CD14-positive monocyte (primary cell): ENCODE measurements around the gene CNNM4. TPM values are rescaled to one million over a fixed set of nuclear protein-coding genes. Genes with fewer than 3 reads are reported as not detected.
"Not testable (repeated sequence)": the region's sequence is repeated elsewhere in the genome, so short reads cannot be mapped to it uniquely, and the experiment has no call there.

Experiments
- DNase-seq, 3 donors: peaks; one replicate each; pipeline ENCODE4 v3.0.0-alpha.2; 2011 to 2022
- H2AFZ ChIP-seq: 2 replicates; pipeline ENCODE4 v1.6.0; 2012; ENCODE audit warnings: mild to moderate bottlenecking, low read depth, low read length, inconsistent platforms; ENCODE audit not compliant: insufficient read depth, poor library complexity, severe bottlenecking
- H3K27ac ChIP-seq, 2 donors: 1 replicate in 1 of 2; 2 replicates in 1 of 2; pipeline ENCODE4 v1.5.1; 2012 to 2013; ENCODE audit warnings: low read length in 2 of 2, control low read depth in 1 of 2, inconsistent platforms in 1 of 2, low read depth in 1 of 2, mild to moderate bottlenecking in 1 of 2
- H3K27me3 ChIP-seq, 2 donors: one replicate each; pipeline versions ENCODE4 v1.6.0 to v1.6.1; 2011 to 2013; ENCODE audit warnings: low read length in 2 of 2; ENCODE audit not compliant: control insufficient read depth in 2 of 2, insufficient read depth in 2 of 2
- H3K36me3 ChIP-seq, 2 donors: replicated peaks in 1 of 2; 1 replicate in 1 of 2; 2 replicates in 1 of 2; pipeline versions ENCODE4 v1.5.1 to v1.6.1; 2012 to 2013; ENCODE audit warnings: low read length in 2 of 2, control low read depth in 1 of 2, inconsistent platforms in 1 of 2, mild to moderate bottlenecking in 1 of 2; ENCODE audit not compliant: insufficient read depth in 2 of 2, control insufficient read depth in 1 of 2
- H3K4me1 ChIP-seq, 2 donors: 1 replicate in 1 of 2; 2 replicates in 1 of 2; pipeline versions ENCODE4 v1.5.1 to v1.6.1; 2012 to 2013; ENCODE audit warnings: low read length in 2 of 2, control low read depth in 1 of 2, inconsistent platforms in 1 of 2, mild to moderate bottlenecking in 1 of 2, moderate library complexity in 1 of 2; ENCODE audit not compliant: insufficient read depth in 2 of 2, control insufficient read depth in 1 of 2
- H3K4me2 ChIP-seq: replicated peaks from 2 replicates; pipeline ENCODE3; 2012; ENCODE audit warnings: low read length, moderate library complexity, mild to moderate bottlenecking; ENCODE audit not compliant: poor library complexity, severe bottlenecking; ENCODE audit errors: extremely low read depth
- H3K4me3 ChIP-seq, 3 experiments: fragments of 200-600 bp in 1 of 3; sonication (generic) in 1 of 3; replicated peaks in 1 of 3; 1 replicate in 2 of 3; 2 replicates in 1 of 3; pipeline ENCODE4 v1.5.1; 2011 to 2013; ENCODE audit warnings: low read length in 3 of 3, mild to moderate bottlenecking in 3 of 3, control low read depth in 2 of 3, low read depth in 2 of 3, inconsistent platforms in 1 of 3, moderate library complexity in 1 of 3
- H3K79me2 ChIP-seq: 2 replicates; pipeline ENCODE4 v1.6.0; 2012; ENCODE audit warnings: mild to moderate bottlenecking, control low read depth, inconsistent platforms, low read length, moderate library complexity; ENCODE audit not compliant: insufficient read depth
- H3K9ac ChIP-seq: 2 replicates; pipeline ENCODE4 v1.6.0; 2017; ENCODE audit warnings: low read length, mild to moderate bottlenecking; ENCODE audit not compliant: insufficient read depth, poor library complexity, severe bottlenecking
- H3K9me3 ChIP-seq, 2 donors: replicated peaks in 1 of 2; 1 replicate in 1 of 2; 2 replicates in 1 of 2; pipeline versions ENCODE4 v1.5.1 to v1.6.1; 2012 to 2013; ENCODE audit warnings: low read length in 2 of 2, control low read depth in 1 of 2; ENCODE audit not compliant: control insufficient read depth in 1 of 2, insufficient read depth in 1 of 2
- H4K20me1 ChIP-seq: 2 replicates; pipeline ENCODE4 v1.6.0; 2012; ENCODE audit warnings: mild to moderate bottlenecking, low read length, control low read depth, moderate library complexity; ENCODE audit not compliant: insufficient read depth
- H3K27ac Mint-ChIP-seq, 7 donors: one replicate each; pipeline ENCODE4 v1.8.0; 2020; ENCODE audit warnings: mild to moderate bottlenecking in 7 of 7, mixed read lengths in 7 of 7, moderate library complexity in 6 of 7, inconsistent platforms in 2 of 7
- H3K27me3 Mint-ChIP-seq, 3 donors: one replicate each; pipeline ENCODE4 v1.8.0; 2021 to 2022; ENCODE audit warnings: low read depth in 3 of 3, mild to moderate bottlenecking in 3 of 3, mixed read lengths in 3 of 3, moderate library complexity in 3 of 3, inconsistent platforms in 1 of 3
- H3K36me3 Mint-ChIP-seq, 2 donors: one replicate each; pipeline ENCODE4 v1.8.0; 2020; ENCODE audit warnings: mixed read lengths in 2 of 2, inconsistent platforms in 1 of 2, mild to moderate bottlenecking in 1 of 2
- H3K4me1 Mint-ChIP-seq: one replicate; pipeline ENCODE4 v1.8.0; 2020; ENCODE audit warnings: mild to moderate bottlenecking, mixed read lengths
- H3K4me3 Mint-ChIP-seq, 2 donors: one replicate each; pipeline ENCODE4 v1.8.0; 2020; ENCODE audit warnings: mild to moderate bottlenecking in 2 of 2, mixed read lengths in 2 of 2, moderate library complexity in 1 of 2
- H3K9me3 Mint-ChIP-seq, 7 donors: one replicate each; pipeline ENCODE4 v1.8.0; 2020 to 2022; ENCODE audit warnings: mixed read lengths in 7 of 7, mild to moderate bottlenecking in 6 of 7, moderate library complexity in 6 of 7, inconsistent platforms in 2 of 7
- CTCF ChIP-seq: fragments of 200-600 bp; IDR thresholded peaks from one replicate; pipeline ENCODE4 v1.8.0; 2022; ENCODE audit warnings: antibody characterized with exemption, mild to moderate bottlenecking
- WGBS: methylation state at CpG from one replicate; pipeline ENCODE4 v1.1.5; 2013; ENCODE audit warnings: missing lambda C conversion rate; ENCODE audit not compliant: insufficient coverage; 5-methylcytosine and 5-hydroxymethylcytosine counted together
- intact Hi-C, 2 donors: fragments of 100-400 bp; cut with micrococcal nuclease; formaldehyde crosslinking; loops; one replicate each; pipeline versions ENCODE4 v1.15.0 to v1.15.1; 2023
- polyA plus RNA-seq, 3 donors: library from polyadenylated mRNA; depleted of rRNA in 1 of 3; unstranded in 2 of 3; stranded (reverse) in 1 of 3; fragments of 300-500 nt in 2 of 3; fragments of >200 nt in 1 of 3; fragmentation: Illumina TruSeq in 2 of 3; gene quantifications; 1 replicate in 2 of 3; 2 replicates in 1 of 3; pipeline ENCODE4 v1.2.3, GENCODE V29; 2012 to 2021

Gene CNNM4
- polyA plus RNA-seq, 3 donors = 2.3 to 8.3 (median 2.6) TPM

- no peak overlapping the region for H3K9ac ChIP-seq
- no peak for DNase-seq
- H3K36me3 Mint-ChIP-seq = peaks cover 17 to 33% of the 10 kb centered on the region in 2 donors
- peak overlapping the region in 1 of 7 donors; percentile 16 for H3K27ac Mint-ChIP-seq
- H3K79me2 ChIP-seq = no peaks in the 10 kb centered on the region
- H3K27ac ChIP-seq = no peak overlapping the region
- no peak overlapping the region for H2AFZ ChIP-seq
- no peaks in the 10 kb centered on the region for H3K4me1 Mint-ChIP-seq
- peaks cover 4 to 5% of the 10 kb centered on the region in 2 donors for H3K4me1 ChIP-seq
- no peaks in the 10 kb centered on the region for H3K27me3 Mint-ChIP-seq
- no peaks in the 10 kb centered on the region for H3K9me3 Mint-ChIP-seq
- H3K4me3 Mint-ChIP-seq = no peak overlapping the region
- 98% methylated on average over 4 of the region's 7 CpGs for WGBS
- H3K4me3 ChIP-seq = no peak overlapping the region
- no peaks in the 10 kb centered on the region for H4K20me1 ChIP-seq
- no peak for TF ChIP-seq CTCF
- intact Hi-C loops = no loop called here
- H3K9me3 ChIP-seq = no peaks in the 10 kb centered on the region
- no peak overlapping the region for H3K4me2 ChIP-seq
- H3K27me3 ChIP-seq = no peaks in the 10 kb centered on the region
- peaks cover 14 to 34% of the 10 kb centered on the region in 2 donors for H3K36me3 ChIP-seq
Observed at GRCh38 chr2:96802721-96803120, 42.0 kb downstream of the CNNM4 start.

GRCh38 chr2:96804986-96805385, 44.3 kb downstream of the CNNM4 start:
- intact Hi-C loops = no loop called here
- H3K4me3 ChIP-seq = no peak overlapping the region
- H4K20me1 ChIP-seq = no peaks in the 10 kb centered on the region
- Mint-ChIP-seq H3K36me3 (peaks cover 14 to 33% of the 10 kb centered on the region in 2 donors), H3K4me1 (no peaks in the 10 kb centered on the region), H3K9me3 (no peaks in the 10 kb centered on the region), H3K4me3 (no peak overlapping the region), H3K27me3 (no peaks in the 10 kb centered on the region), H3K27ac (no peak overlapping the region)
- no peak overlapping the region for H3K9ac ChIP-seq
- H3K79me2 ChIP-seq = no peaks in the 10 kb centered on the region
- no peaks in the 10 kb centered on the region for H3K27me3 ChIP-seq
- peaks cover 4 to 5% of the 10 kb centered on the region in 2 donors for H3K4me1 ChIP-seq
- peaks cover 15 to 30% of the 10 kb centered on the region in 2 donors for H3K36me3 ChIP-seq
- no peaks in the 10 kb centered on the region for H3K9me3 ChIP-seq
- DNase-seq = no peak
- TF ChIP-seq CTCF = no peak
- H3K4me2 ChIP-seq = no peak overlapping the region
- H2AFZ ChIP-seq = no peak overlapping the region
- no peak overlapping the region for H3K27ac ChIP-seq

GRCh38 chr2:96805946-96806345, 45.2 kb downstream of the CNNM4 start:
- H3K4me2 ChIP-seq, H3K4me3 ChIP-seq, H3K9me3 ChIP-seq, H3K27ac ChIP-seq, H3K27me3 ChIP-seq, H3K9me3 Mint-ChIP-seq, H3K79me2 ChIP-seq, H4K20me1 ChIP-seq, H3K4me1 ChIP-seq, H3K9ac ChIP-seq, H3K27me3 Mint-ChIP-seq, intact Hi-C loops, H3K4me3 Mint-ChIP-seq, DNase-seq, H3K4me1 Mint-ChIP-seq, H2AFZ ChIP-seq: not testable (repeated sequence)
- no CpG with 5 or more reads among the region's 20 CpGs for WGBS
- peaks cover 15 to 35% of the 10 kb centered on the region in 2 donors for H3K36me3 ChIP-seq
- peaks cover 16 to 39% of the 10 kb centered on the region in 2 donors for H3K36me3 Mint-ChIP-seq
- peak overlapping the region in 1 of 7 donors; percentile 42 for H3K27ac Mint-ChIP-seq
